ENCODE data around the gene HOXB3.

HOXB3 gene

DNA sequence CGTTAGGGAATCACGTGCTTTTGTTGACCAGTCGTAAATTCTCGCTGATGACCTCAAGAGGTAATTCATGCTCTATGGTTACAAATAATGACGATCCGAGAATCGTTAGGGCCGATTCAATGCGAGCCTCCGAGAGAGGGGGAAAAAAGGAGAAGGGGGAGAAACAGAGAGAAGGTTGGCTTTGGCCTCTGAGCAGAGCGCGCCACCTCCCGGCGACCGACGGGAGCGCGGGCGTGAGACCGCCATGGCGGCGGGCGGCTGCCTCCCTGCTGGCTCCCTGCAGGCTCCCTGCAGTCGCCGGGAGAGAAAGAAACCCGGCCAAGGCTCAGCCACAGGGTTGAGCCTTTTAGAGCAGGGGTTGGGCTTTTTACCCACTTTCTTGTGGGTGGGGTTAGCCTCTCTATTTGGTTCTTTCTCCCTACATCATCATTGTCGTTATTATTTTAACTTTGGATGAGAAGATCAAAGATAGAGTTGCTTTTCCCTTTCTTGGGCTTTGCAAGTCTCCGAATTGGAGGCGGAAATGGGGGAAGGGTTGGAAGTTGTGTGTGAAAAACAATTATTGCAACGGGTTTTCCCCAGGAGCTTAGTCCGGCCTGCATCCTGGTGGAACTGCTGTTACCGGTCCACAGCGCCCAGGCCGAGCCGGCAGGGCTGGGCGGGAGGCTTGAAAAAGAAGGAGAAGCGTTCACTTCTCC is 3.9 kb upstream of the HOXB3 start:
- peak; percentile 89 for ATAC-seq
- TF ChIP-seq SNAI2 (CRISPR knock-in tag; IDR thresholded peaks at IDR 0.05) (no peak), ESRRG (CRISPR knock-in tag; IDR thresholded peaks at IDR 0.05) (no peak), ZC3H10 (CRISPR knock-in tag; IDR thresholded peaks at IDR 0.05) (no peak), TSHZ2 (CRISPR knock-in tag; IDR thresholded peaks at IDR 0.05) (no peak), POU6F1 (CRISPR knock-in tag; IDR thresholded peaks at IDR 0.05; ENCODE audit: borderline replicate concordance, low read depth) (no peak), OSR1 (CRISPR knock-in tag; IDR thresholded peaks at IDR 0.05) (no peak), ZFP30 (CRISPR knock-in tag; IDR thresholded peaks at IDR 0.05) (no peak), ISL1 (CRISPR knock-in tag; IDR thresholded peaks at IDR 0.05) (no peak), BACH2 (CRISPR knock-in tag; IDR thresholded peaks at IDR 0.05; ENCODE audit: borderline replicate concordance) (no peak), TOX (CRISPR knock-in tag; IDR thresholded peaks at IDR 0.05; ENCODE audit: borderline replicate concordance) (no peak), ZNF70 (CRISPR knock-in tag; IDR thresholded peaks at IDR 0.05) (no peak)
- TF ChIP-seq, protein P1, sequence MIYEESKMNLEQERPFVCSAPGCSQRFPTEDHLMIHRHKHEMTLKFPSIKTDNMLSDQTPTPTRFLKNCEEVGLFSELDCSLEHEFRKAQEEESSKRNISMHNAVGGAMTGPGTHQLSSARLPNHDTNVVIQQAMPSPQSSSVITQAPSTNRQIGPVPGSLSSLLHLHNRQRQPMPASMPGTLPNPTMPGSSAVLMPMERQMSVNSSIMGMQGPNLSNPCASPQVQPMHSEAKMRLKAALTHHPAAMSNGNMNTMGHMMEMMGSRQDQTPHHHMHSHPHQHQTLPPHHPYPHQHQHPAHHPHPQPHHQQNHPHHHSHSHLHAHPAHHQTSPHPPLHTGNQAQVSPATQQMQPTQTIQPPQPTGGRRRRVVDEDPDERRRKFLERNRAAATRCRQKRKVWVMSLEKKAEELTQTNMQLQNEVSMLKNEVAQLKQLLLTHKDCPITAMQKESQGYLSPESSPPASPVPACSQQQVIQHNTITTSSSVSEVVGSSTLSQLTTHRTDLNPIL (CRISPR knock-in tag; IDR thresholded peaks at IDR 0.05; ENCODE audit: low read depth), result no peak
- TF ChIP-seq, protein P2, sequence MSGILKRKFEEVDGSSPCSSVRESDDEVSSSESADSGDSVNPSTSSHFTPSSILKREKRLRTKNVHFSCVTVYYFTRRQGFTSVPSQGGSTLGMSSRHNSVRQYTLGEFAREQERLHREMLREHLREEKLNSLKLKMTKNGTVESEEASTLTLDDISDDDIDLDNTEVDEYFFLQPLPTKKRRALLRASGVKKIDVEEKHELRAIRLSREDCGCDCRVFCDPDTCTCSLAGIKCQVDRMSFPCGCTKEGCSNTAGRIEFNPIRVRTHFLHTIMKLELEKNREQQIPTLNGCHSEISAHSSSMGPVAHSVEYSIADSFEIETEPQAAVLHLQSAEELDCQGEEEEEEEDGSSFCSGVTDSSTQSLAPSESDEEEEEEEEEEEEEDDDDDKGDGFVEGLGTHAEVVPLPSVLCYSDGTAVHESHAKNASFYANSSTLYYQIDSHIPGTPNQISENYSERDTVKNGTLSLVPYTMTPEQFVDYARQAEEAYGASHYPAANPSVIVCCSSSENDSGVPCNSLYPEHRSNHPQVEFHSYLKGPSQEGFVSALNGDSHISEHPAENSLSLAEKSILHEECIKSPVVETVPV (CRISPR knock-in tag; IDR thresholded peaks at IDR 0.05), result no peak

GRCh38 chr17:48593126-48593829 is 3.2 kb upstream of the HOXB3 start, which contains the start of gene HOXB5:
HOXB5 (minus strand) TSS chr17:48593779; CDS start chr17:48593682, 97 bp downstream.
- TF ChIP-seq ZFP30 (CRISPR knock-in tag; IDR thresholded peaks at IDR 0.05) (no peak), RARB (CRISPR knock-in tag; IDR thresholded peaks at IDR 0.05) (no peak), BACH2 (CRISPR knock-in tag; IDR thresholded peaks at IDR 0.05; ENCODE audit: borderline replicate concordance) (no peak), TSHZ2 (CRISPR knock-in tag; IDR thresholded peaks at IDR 0.05) (peak; percentile 99), TCF4 (CRISPR knock-in tag; IDR thresholded peaks at IDR 0.05; ENCODE audit: borderline replicate concordance) (no peak), CSDC2 (CRISPR knock-in tag; IDR thresholded peaks at IDR 0.05) (peak; percentile 98; the same call in 1 of the 2 replicates), ZNF70 (CRISPR knock-in tag; IDR thresholded peaks at IDR 0.05) (no peak)
- peak; percentile 7; the same call in 2 of the 3 replicates for ATAC-seq

GRCh38 chr17:48592577-48592976 is 2.5 kb upstream of the HOXB3 start:
- ATAC-seq, result no peak
- TF ChIP-seq ARNTL (CRISPR knock-in tag; IDR thresholded peaks at IDR 0.05; ENCODE audit: borderline replicate concordance, low read depth) (no peak), ISL1 (CRISPR knock-in tag; IDR thresholded peaks at IDR 0.05) (no peak), TOX (CRISPR knock-in tag; IDR thresholded peaks at IDR 0.05; ENCODE audit: borderline replicate concordance) (no peak), CSDC2 (CRISPR knock-in tag; IDR thresholded peaks at IDR 0.05) (peak; percentile 100; the same call in 1 of the 2 replicates), ZNF70 (CRISPR knock-in tag; IDR thresholded peaks at IDR 0.05) (no peak), PPARA (CRISPR knock-in tag; IDR thresholded peaks at IDR 0.05; ENCODE audit: borderline replicate concordance) (no peak), RARB (CRISPR knock-in tag; IDR thresholded peaks at IDR 0.05) (no peak), ZNF565 (CRISPR knock-in tag; conservative IDR thresholded peaks at IDR 0.05; ENCODE audit: low read depth) (no peak), POU6F1 (CRISPR knock-in tag; IDR thresholded peaks at IDR 0.05; ENCODE audit: borderline replicate concordance, low read depth) (no peak)
- TF ChIP-seq, protein P3, sequence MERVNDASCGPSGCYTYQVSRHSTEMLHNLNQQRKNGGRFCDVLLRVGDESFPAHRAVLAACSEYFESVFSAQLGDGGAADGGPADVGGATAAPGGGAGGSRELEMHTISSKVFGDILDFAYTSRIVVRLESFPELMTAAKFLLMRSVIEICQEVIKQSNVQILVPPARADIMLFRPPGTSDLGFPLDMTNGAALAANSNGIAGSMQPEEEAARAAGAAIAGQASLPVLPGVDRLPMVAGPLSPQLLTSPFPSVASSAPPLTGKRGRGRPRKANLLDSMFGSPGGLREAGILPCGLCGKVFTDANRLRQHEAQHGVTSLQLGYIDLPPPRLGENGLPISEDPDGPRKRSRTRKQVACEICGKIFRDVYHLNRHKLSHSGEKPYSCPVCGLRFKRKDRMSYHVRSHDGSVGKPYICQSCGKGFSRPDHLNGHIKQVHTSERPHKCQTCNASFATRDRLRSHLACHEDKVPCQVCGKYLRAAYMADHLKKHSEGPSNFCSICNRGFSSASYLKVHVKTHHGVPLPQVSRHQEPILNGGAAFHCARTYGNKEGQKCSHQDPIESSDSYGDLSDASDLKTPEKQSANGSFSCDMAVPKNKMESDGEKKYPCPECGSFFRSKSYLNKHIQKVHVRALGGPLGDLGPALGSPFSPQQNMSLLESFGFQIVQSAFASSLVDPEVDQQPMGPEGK (CRISPR knock-in tag; IDR thresholded peaks at IDR 0.05; ENCODE audit: borderline replicate concordance), result no peak

All from SK-N-SH treated with all-trans-retinoic acid at 6 μM for 48 hours (cell line).